Upper lobe of left lung (tissue), 6 donors: ENCODE measurements around the gene SYMPK. TPM values are rescaled to one million over a fixed set of nuclear protein-coding genes. Genes with fewer than 3 reads are reported as not detected.

Experiments used
- ATAC-seq, 2 donors: fragments of 200-7000 bp; cut with Tn5 transposase; one replicate each; pipeline ENCODE4 v1.9.1; 2022; ENCODE audit warnings: mild to moderate bottlenecking in 2 of 2, moderate library complexity in 2 of 2; ENCODE audit not compliant: low FRiP score in 2 of 2
- DNase-seq, 2 donors: peaks; one replicate each; pipeline ENCODE4 v3.0.0-alpha.2; 2019 to 2020
- H3K27ac ChIP-seq, 4 donors: fragments of 200-600 bp; sonication (generic); one replicate each; pipeline ENCODE4 v1.5.1; 2016 to 2019
- H3K27me3 ChIP-seq, 4 donors: fragments of 200-600 bp; sonication (generic); one replicate each; pipeline ENCODE4 v1.5.1; 2017 to 2019
- H3K36me3 ChIP-seq, 4 donors: fragments of 200-600 bp; sonication (generic); one replicate each; pipeline ENCODE4 v1.5.1; 2016 to 2019
- H3K4me1 ChIP-seq, 4 donors: fragments of 200-600 bp; sonication (generic); one replicate each; pipeline ENCODE4 v1.5.1; 2018 to 2019
- H3K4me3 ChIP-seq, 4 donors: fragments of 200-600 bp; sonication (generic); one replicate each; pipeline ENCODE4 v1.5.1; 2017 to 2019; ENCODE audit warnings: mild to moderate bottlenecking in 2 of 4, moderate library complexity in 1 of 4
- H3K9me3 ChIP-seq, 4 donors: fragments of 200-600 bp; sonication (generic); one replicate each; pipeline ENCODE4 v1.5.1; 2018 to 2019
- CTCF ChIP-seq, 6 experiments: fragments of 450-650 bp in 4 of 6; fragments of 200-600 bp in 2 of 6; sonication (generic) in 2 of 6; IDR thresholded peaks; one replicate each; pipeline ENCODE4 v1.5.1; 2016 to 2019; ENCODE audit warnings: antibody characterized with exemption in 6 of 6
- EP300 ChIP-seq, 4 donors: sonication (generic); formaldehyde crosslinking; IDR thresholded peaks; one replicate each; pipeline ENCODE4 v1.5.1; 2017; ENCODE audit warnings: antibody characterized with exemption in 4 of 4, control low read depth in 2 of 4
- POLR2A ChIP-seq, 4 donors: fragments of 450-650 bp; IDR thresholded peaks; one replicate each; pipeline ENCODE4 v1.5.1; 2016 to 2017; ENCODE audit warnings: antibody characterized with exemption in 4 of 4, mild to moderate bottlenecking in 2 of 4
- POLR2AphosphoS5 ChIP-seq, 2 donors: sonication (generic); formaldehyde crosslinking; IDR thresholded peaks; one replicate each; pipeline ENCODE4 v1.5.1; 2017; ENCODE audit warnings: antibody characterized with exemption in 2 of 2
- WGBS, 2 donors: methylation state at CpG; one replicate each; pipeline ENCODE4 v1.1.5; 2017 to 2018; 5-methylcytosine and 5-hydroxymethylcytosine counted together
- total RNA-seq, 6 donors: library from RNA; depleted of rRNA in 4 of 6; stranded (reverse); fragments of >200 nt in 4 of 6; gene quantifications; one replicate each; pipeline versions ENCODE4 v1.1.0 to v1.2.1, GENCODE V29; 2016 to 2021
- donor health status: DM: no; HTN: no; CAD: no; lungs with moderate emphysema.
- donor health status: DM: no; HTN: yes; CAD: no; lungs with severe emphysema.

Gene SYMPK
- total RNA-seq, 6 donors from 2014 or later = 35.0 to 345 (median 76.0) TPM

- no peak overlapping the region for H3K27ac ChIP-seq
- WGBS, 2 donors = 67 to 70% methylated on average over 8 of the region's 8 CpGs
- TF ChIP-seq CTCF (IDR thresholded peaks at IDR 0.05) (no peak), EP300 (IDR thresholded peaks at IDR 0.05) (no peak), POLR2AphosphoS5 (IDR thresholded peaks at IDR 0.05) (no peak), POLR2A (IDR thresholded peaks at IDR 0.05) (no peak)
- no peak overlapping the region for H3K4me3 ChIP-seq
- H3K27me3 ChIP-seq = peaks cover 0 to 4% (median 0%) of the 10 kb centered on the region in 4 donors
- H3K4me1 ChIP-seq = peaks cover 24 to 37% (median 33%) of the 10 kb centered on the region in 4 donors
- ATAC-seq (no peak), DNase-seq (peak in 1 of 2 donors; percentile 44)
- peaks cover 0 to 5% (median 2%) of the 10 kb centered on the region in 4 donors for H3K36me3 ChIP-seq
- no peaks in the 10 kb centered on the region for H3K9me3 ChIP-seq
These were observed 16.1 kb upstream of the SYMPK start for GRCh38 chr19:45879055-45879454.

- no peaks in the 10 kb centered on the region for H3K36me3 ChIP-seq
- no peaks in the 10 kb centered on the region for H3K9me3 ChIP-seq
- ATAC-seq (peak in 1 of 2 donors; percentile 15), DNase-seq (peak; percentile 59 to 60)
- peaks cover 0 to 4% (median 0%) of the 10 kb centered on the region in 4 donors for H3K27me3 ChIP-seq
- WGBS, 2 donors = 66 to 67% methylated on average over 9 to 11 of the region's 11 CpGs
- TF ChIP-seq EP300 (IDR thresholded peaks at IDR 0.05) (no peak), POLR2AphosphoS5 (IDR thresholded peaks at IDR 0.05) (no peak), CTCF (IDR thresholded peaks at IDR 0.05) (no peak), POLR2A (IDR thresholded peaks at IDR 0.05) (no peak)
- H3K4me3 ChIP-seq = no peak overlapping the region
- H3K27ac ChIP-seq = peak overlapping the region in 1 of 4 donors; percentile 18
- H3K4me1 ChIP-seq = peaks cover 16 to 29% (median 24%) of the 10 kb centered on the region in 4 donors
These were observed 15.3 kb upstream of the SYMPK start for GRCh38 chr19:45878043-45878794.

GRCh38 chr19:45876411-45877197 lies 13.7 kb upstream of the SYMPK start:
- H3K36me3 ChIP-seq = no peaks in the 10 kb centered on the region
- H3K27ac ChIP-seq = peak overlapping the region; percentile 36 to 80 (median 65)
- H3K27me3 ChIP-seq = peaks cover 0 to 4% (median 0%) of the 10 kb centered on the region in 4 donors
- DNase-seq (peak; percentile 67 to 89), ATAC-seq (peak; percentile 16 to 54)
- H3K4me3 ChIP-seq = peak overlapping the region in 3 of 4 donors; percentile 24 to 39 (median 30)
- H3K4me1 ChIP-seq = peaks cover 9 to 13% (median 11%) of the 10 kb centered on the region in 4 donors
- 7 to 17% methylated on average over 14 to 25 of the region's 41 CpGs for WGBS, 2 donors
- TF ChIP-seq POLR2A (IDR thresholded peaks at IDR 0.05) (no peak), EP300 (IDR thresholded peaks at IDR 0.05) (no peak), CTCF (IDR thresholded peaks at IDR 0.05) (no peak), POLR2AphosphoS5 (IDR thresholded peaks at IDR 0.05) (no peak)
- no peaks in the 10 kb centered on the region for H3K9me3 ChIP-seq

GRCh38 chr19:45876161-45876410 lies 13.1 kb upstream of the SYMPK start:
- Histone ChIP-seq H3K4me1 (peaks cover 9 to 13% (median 11%) of the 10 kb centered on the region in 4 donors), H3K27ac (peak overlapping the region; percentile 36 to 80 (median 65)), H3K36me3 (no peaks in the 10 kb centered on the region), H3K4me3 (peak overlapping the region in 1 of 4 donors; percentile 39), H3K9me3 (no peaks in the 10 kb centered on the region), H3K27me3 (peaks cover 0 to 4% (median 0%) of the 10 kb centered on the region in 4 donors)
- no peak for TF ChIP-seq POLR2AphosphoS5 (IDR thresholded peaks at IDR 0.05)
- no peak for TF ChIP-seq CTCF (IDR thresholded peaks at IDR 0.05)
- no peak for TF ChIP-seq EP300 (IDR thresholded peaks at IDR 0.05)
- TF ChIP-seq POLR2A (IDR thresholded peaks at IDR 0.05) = no peak
- no peak for DNase-seq
- 47 to 50% methylated on average over 4 of the region's 4 CpGs for WGBS, 2 donors
- peak in 1 of 2 donors; percentile 4 for ATAC-seq
